Heart left ventricle (tissue), 16 donors: Measurements from ENCODE around the gene ST6GALNAC5. TPM values are rescaled to one million over a fixed set of nuclear protein-coding genes. Genes with fewer than 3 reads are reported as not detected.

Source experiments
- ATAC-seq, 4 donors: fragments of 200-7000 bp; cut with Tn5 transposase; one replicate each; pipeline ENCODE4 v1.9.1; 2020 to 2022; ENCODE audit warnings: moderate library complexity in 4 of 4, mild to moderate bottlenecking in 3 of 4, moderate number of reproducible peaks in 1 of 4
- DNase-seq, 5 donors: peaks; one replicate each; pipeline ENCODE4 v3.0.0-alpha.2; 2020
- H3K27ac ChIP-seq, 12 donors: fragments of 200-600 bp; sonication (generic) in 4 of 12; one replicate each; pipeline versions ENCODE4 v1.5.0 to v1.8.0; 2016 to 2022; ENCODE audit warnings: mild to moderate bottlenecking in 2 of 12
- H3K27me3 ChIP-seq, 9 donors: fragments of 200-600 bp; sonication (generic) in 2 of 9; one replicate each; pipeline versions ENCODE4 v1.5.1 to v1.8.0; 2016 to 2022; ENCODE audit warnings: mild to moderate bottlenecking in 3 of 9
- H3K36me3 ChIP-seq, 9 donors: fragments of 200-600 bp; sonication (generic) in 2 of 9; one replicate each; pipeline versions ENCODE4 v1.5.0 to v1.8.0; 2018 to 2022; ENCODE audit warnings: mild to moderate bottlenecking in 2 of 9
- H3K4me1 ChIP-seq, 12 donors: fragments of 200-600 bp; sonication (generic) in 4 of 12; one replicate each; pipeline versions ENCODE4 v1.5.0 to v1.8.0; 2016 to 2022; ENCODE audit warnings: mild to moderate bottlenecking in 3 of 12
- H3K4me3 ChIP-seq, 12 donors: fragments of 200-600 bp; sonication (generic) in 4 of 12; one replicate each; pipeline versions ENCODE4 v1.5.0 to v1.8.0; 2017 to 2022; ENCODE audit warnings: mild to moderate bottlenecking in 9 of 12, moderate library complexity in 4 of 12
- H3K9me3 ChIP-seq, 12 donors: fragments of 200-600 bp; sonication (generic) in 4 of 12; one replicate each; pipeline versions ENCODE4 v1.5.0 to v1.8.0; 2016 to 2022; ENCODE audit warnings: mild to moderate bottlenecking in 1 of 12
- CTCF ChIP-seq, 12 donors: fragments of 200-600 bp; sonication (generic) in 4 of 12; IDR thresholded peaks; one replicate each; pipeline versions ENCODE4 v1.5.0 to v1.8.0; 2018 to 2022; ENCODE audit warnings: antibody characterized with exemption in 12 of 12, mild to moderate bottlenecking in 5 of 12
- POLR2A ChIP-seq, 2 donors: fragments of 450-650 bp; IDR thresholded peaks; one replicate each; pipeline ENCODE4 v1.6.1; 2017; ENCODE audit warnings: antibody characterized with exemption in 2 of 2, mild to moderate bottlenecking in 2 of 2, moderate library complexity in 2 of 2
- WGBS, 4 donors: extraction: QIAGEN DNeasy Blood & Tissue Kit in 2 of 4; methylation state at CpG; one replicate each; pipeline versions ENCODE4 v1.1.5 to v1.1.7; 2013 to 2018; 5-methylcytosine and 5-hydroxymethylcytosine counted together
- intact Hi-C, 10 donors: fragments of 100-400 bp; cut with DNase I; formaldehyde crosslinking; loops; one replicate each; pipeline versions ENCODE4 v1.11.1 to v1.14.2; 2022
- polyA plus RNA-seq, 2 donors: library from polyadenylated mRNA; stranded (reverse); fragments of 200-250 nt; gene quantifications; one replicate each; pipeline ENCODE4 v1.2.3, GENCODE V29; 2013
- total RNA-seq, 9 donors: library from RNA; depleted of rRNA in 2 of 9; stranded (reverse); fragments of >200 nt in 2 of 9; fragmentation: NEBNext Ultra II Directional in 3 of 9; extraction: Animal tissue kit (Norgen Biotek cat#: 25700) in 3 of 9; gene quantifications; one replicate each; pipeline versions ENCODE4 v1.1.0 to v1.2.4, GENCODE V29; 2016 to 2023
- donor health status: ischemic (EF 13 %, LVEDD 7.1; RV severe dilation, severe dysfunction).
- donor health status: healthy with polysubstance abuse.
- donor health status: DM: no; HTN: yes; CAD: no.
- donor health status: DM: no; HTN: no; CAD: no.
- donor health status: ischemic (EF 25% LVEDD 6.9; RV normal size, moderate dysfunction).
- donor health status: ischemic (EF 25% LVEDD 5.7; RV mildly dilated, moderate dysfunction).
- donor health status: healthy.
- donor health status: DM: yes; HTN: yes; CAD: no.
- donor health status: ischemic (EF 35%, LVEDD 5.7; RV mildly dilated, moderate dysfunction).
- donor health status: nonischemic (EF 11% LVEDD 7.7; RV severe dilation, severe dysfunction).
- donor health status: DM: yes; HTN: yes; CAD: no.
- donor health status: PGD.
- donor health status: ischemic (EF 29% LVEDD 5.4; RV normal size, mild dysfunction).
- donor health status: nonischemic (EF 23%, LVEDD 6.1; RV moderate dilation, normal function).

ST6GALNAC5 gene
- total and polyA plus RNA-seq, 11 donors = 0.14 to 0.83 (median 0.45) TPM; not detected in 2

GRCh38 chr1:76942549-76942948 lies 75.3 kb downstream of the ST6GALNAC5 start:
- no peaks in the 10 kb centered on the region for H3K36me3 ChIP-seq
- no peaks in the 10 kb centered on the region for H3K27me3 ChIP-seq
- DNase-seq (no peak), ATAC-seq (peak in 1 of 4 donors; percentile 57)
- no peaks in the 10 kb centered on the region for H3K9me3 ChIP-seq
- H3K4me3 ChIP-seq = no peak overlapping the region
- H3K4me1 ChIP-seq = no peaks in the 10 kb centered on the region
- WGBS, 4 donors = 48 to 80% (median 59%) methylated on average over 2 of the region's 2 CpGs
- no peak overlapping the region for H3K27ac ChIP-seq
- intact Hi-C loops = no loop called here
- TF ChIP-seq CTCF (IDR thresholded peaks at IDR 0.05) (no peak), POLR2A (IDR thresholded peaks at IDR 0.05) (no peak)

- no peak for TF ChIP-seq CTCF (IDR thresholded peaks at IDR 0.05)
- 72 to 78% (median 73%) methylated on average over 2 of the region's 2 CpGs for WGBS, 4 donors
- no peak overlapping the region for H3K27ac ChIP-seq
- ATAC-seq (no peak), DNase-seq (no peak)
- H3K4me1 ChIP-seq = no peaks in the 10 kb centered on the region
- H3K27me3 ChIP-seq = no peaks in the 10 kb centered on the region
- H3K36me3 ChIP-seq = no peaks in the 10 kb centered on the region
- no peaks in the 10 kb centered on the region for H3K9me3 ChIP-seq
- no peak overlapping the region for H3K4me3 ChIP-seq
- intact Hi-C loops = no loop called here
Measured at GRCh38 chr1:76944942-76945341, 77.7 kb downstream of the ST6GALNAC5 start.

GRCh38 chr1:76948846-76949245 lies 81.6 kb downstream of the ST6GALNAC5 start:
- H3K4me1 ChIP-seq = no peaks in the 10 kb centered on the region
- no peaks in the 10 kb centered on the region for H3K36me3 ChIP-seq
- H3K27me3 ChIP-seq = no peaks in the 10 kb centered on the region
- TF ChIP-seq POLR2A (IDR thresholded peaks at IDR 0.05) (no peak), CTCF (IDR thresholded peaks at IDR 0.05) (no peak)
- DNase-seq (no peak), ATAC-seq (no peak)
- H3K27ac ChIP-seq = no peak overlapping the region
- no peak overlapping the region for H3K4me3 ChIP-seq
- no peaks in the 10 kb centered on the region for H3K9me3 ChIP-seq
- intact Hi-C loops = no loop called here

- TF ChIP-seq POLR2A (IDR thresholded peaks at IDR 0.05) = no peak
- TF ChIP-seq CTCF (IDR thresholded peaks at IDR 0.05) = no peak
- intact Hi-C loops = no loop called here
- no peak for ATAC-seq
Measured at GRCh38 chr1:76949503-76949902, 82.2 kb downstream of the ST6GALNAC5 start.

More at GRCh38 chr1:76949503-76949902, 82.2 kb downstream of the ST6GALNAC5 start:
- WGBS, 4 donors = 62 to 77% (median 72%) methylated on average over 3 of the region's 3 CpGs
- H3K9me3 ChIP-seq = no peaks in the 10 kb centered on the region
- H3K4me3 ChIP-seq = no peak overlapping the region
- H3K27me3 ChIP-seq = no peaks in the 10 kb centered on the region
- no peak for DNase-seq
- no peaks in the 10 kb centered on the region for H3K4me1 ChIP-seq
- no peak overlapping the region for H3K27ac ChIP-seq
- no peaks in the 10 kb centered on the region for H3K36me3 ChIP-seq
